ENCODE data around the gene RAB42. TPM values are rescaled to one million over a fixed set of nuclear protein-coding genes. Genes with fewer than 3 reads are reported as not detected.

The RAB42 gene, protein sequence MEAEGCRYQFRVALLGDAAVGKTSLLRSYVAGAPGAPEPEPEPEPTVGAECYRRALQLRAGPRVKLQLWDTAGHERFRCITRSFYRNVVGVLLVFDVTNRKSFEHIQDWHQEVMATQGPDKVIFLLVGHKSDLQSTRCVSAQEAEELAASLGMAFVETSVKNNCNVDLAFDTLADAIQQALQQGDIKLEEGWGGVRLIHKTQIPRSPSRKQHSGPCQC
- total RNA-seq, result 0.87 and 1.5 TPM in 2 replicates

DNA sequence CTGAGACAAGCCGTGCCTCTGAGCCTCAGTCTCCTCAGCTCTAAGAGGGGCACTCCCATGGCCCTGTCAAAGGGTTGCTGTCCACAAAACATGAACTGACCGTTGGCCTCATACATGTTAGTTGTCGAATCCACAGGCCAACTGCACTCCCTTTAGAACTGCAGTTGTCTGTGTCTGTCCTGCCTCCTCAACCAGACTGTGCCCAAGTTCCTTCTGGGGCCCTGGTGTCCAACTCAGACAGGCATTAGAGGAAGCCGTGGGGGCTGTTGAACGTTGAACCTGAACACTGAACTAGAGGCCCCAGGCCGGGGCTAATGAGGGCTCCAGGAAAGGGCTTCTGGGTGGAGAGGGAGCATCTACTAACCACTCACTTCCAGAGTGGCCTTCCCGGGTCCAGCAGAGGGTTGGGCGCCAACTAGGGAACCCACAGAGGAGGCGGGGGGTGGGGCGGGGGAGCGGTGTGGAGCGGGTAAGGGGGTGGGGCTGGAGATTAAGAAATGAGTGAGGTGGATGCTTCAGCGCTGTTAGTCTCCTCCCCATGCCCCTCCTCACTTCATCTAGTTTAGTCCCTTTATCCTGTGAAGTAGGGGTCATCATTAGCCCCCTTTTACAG lies at the start of gene RAB42:
Gene RAB42 (plus strand): TSS at position 558 of the 613 bp plus-strand sequence. CDS start 247 bp downstream, outside the sequence.

DNA sequence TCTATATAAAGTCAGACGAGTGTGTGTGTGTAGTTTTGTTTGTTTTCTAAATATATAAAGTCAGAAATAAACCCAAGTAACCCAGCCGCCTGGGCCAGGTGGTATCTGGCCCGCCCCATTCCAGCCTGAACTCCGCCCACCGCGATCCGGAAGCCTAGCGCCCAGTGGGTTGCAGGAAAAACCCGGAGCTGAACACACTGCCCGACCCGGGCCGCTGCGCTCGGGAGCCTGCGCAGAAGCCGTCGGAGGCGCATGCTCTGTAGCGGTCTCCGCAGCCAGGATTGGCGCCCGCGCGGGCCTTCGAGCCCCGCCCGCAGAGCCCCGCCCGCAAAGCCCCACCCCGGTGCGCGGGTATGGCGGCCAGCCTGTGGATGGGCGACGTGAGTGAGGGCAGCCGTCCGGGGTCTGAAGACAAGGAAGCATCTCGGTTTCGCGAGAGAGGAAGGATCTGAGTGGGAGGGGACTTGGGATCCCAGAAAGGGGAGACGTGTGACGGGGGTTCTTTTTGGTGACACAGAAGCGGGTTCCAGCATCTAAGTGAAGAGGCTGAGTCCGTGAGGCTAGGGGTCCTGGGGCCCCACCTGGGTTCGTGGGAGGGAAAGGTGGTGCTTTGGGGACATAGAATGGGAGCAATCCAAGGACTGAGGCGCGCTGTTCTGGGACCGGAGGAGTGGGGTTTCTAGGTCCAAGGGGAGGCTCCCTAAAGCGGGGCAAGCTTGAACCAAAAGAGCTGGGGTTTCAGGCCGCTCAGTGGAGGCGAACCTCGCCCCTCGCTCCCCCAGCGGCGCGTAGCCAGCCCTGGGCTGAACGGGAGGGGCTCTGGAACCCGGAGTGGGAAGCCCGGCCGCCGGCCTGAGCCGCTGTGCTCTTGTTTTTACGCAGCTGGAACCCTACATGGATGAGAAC lies 39.1 kb upstream of the RAB42 start, which contains the start of gene TRNAU1AP:
Gene TRNAU1AP (plus strand): TSS at position 328 of the 906 bp plus-strand sequence. CDS start 26 bp downstream, at position 354.

DNA sequence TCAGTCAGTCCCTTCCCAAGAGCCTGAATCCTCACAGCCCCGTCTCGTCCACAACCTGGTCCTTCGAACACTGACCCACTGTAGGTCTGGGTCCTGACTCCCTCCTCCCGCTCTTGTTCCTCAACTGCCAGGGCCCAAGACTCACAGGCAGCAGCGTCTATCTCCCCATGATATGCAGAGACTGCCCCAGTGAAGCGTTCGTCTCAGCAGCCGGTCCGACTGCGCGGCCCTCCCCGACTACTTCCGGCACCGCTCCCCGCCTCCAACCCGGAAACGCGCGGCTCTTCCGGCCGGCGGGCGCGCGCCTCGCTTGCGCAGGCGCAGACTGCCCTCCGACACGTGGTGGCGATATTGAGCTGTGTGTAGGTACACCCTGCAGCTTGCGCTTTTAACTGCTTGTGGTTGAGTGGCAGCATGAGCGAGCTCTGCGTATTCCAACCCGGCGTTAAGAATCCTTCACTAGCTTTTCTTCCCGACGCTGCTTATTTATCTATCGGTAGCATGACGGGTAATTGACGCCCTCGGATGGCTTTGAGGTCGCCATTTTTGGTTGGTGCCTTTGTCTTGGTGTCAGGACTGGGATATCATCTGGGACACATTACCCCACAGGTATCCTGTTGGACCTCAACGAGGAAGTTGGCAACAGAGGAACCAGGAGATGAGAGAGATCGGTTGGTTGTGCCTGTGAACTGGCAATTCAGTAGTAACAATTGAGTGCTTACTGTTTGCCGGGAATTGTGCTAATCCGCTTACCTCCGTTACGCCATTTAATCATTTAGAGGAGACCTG lies 51.0 kb downstream of the RAB42 start, which contains the start of gene TAF12:
Gene TAF12 (minus strand): TSS at position 221 of the 789 bp plus-strand sequence. CDS start 20,986 bp downstream, outside the sequence.

Other genes starting within 250 kb of the RAB42 start
- gene PHACTR4, start 222.5 kb upstream of the RAB42 start, total RNA-seq, result 11.5 and 13.6 TPM in 2 replicates
- 32.4 and 80.8 TPM in 2 replicates for gene RCC1, start 86.2 kb upstream of the RAB42 start, total RNA-seq
- gene TRNAU1AP, start 39.2 kb upstream of the RAB42 start, total RNA-seq, result 22.3 and 28.1 TPM in 2 replicates
- gene TAF12, start 50.8 kb downstream of the RAB42 start, total RNA-seq, result 25.2 and 26.8 TPM in 2 replicates
- not detected in 2 replicates for gene RNU11, start 56.3 kb downstream of the RAB42 start, total RNA-seq
- 4.9 and 5.8 TPM in 2 replicates for gene GMEB1, start 76.5 kb downstream of the RAB42 start, total RNA-seq
- 35.3 and 44.1 TPM in 2 replicates for gene YTHDF2, start 144.7 kb downstream of the RAB42 start, total RNA-seq
- gene OPRD1, start 219.9 kb downstream of the RAB42 start, total RNA-seq, result not detected in 2 replicates

Data from hair follicular keratinocyte (primary cell).